HG03565 (cell line): ENCODE results near the gene CCDC3.
"Not testable (repeated sequence)": the region's sequence is repeated elsewhere in the genome, so short reads cannot be mapped to it uniquely, and the experiment has no call there.

Source experiments
- ATAC-seq: cut with Tn5 transposase; IDR thresholded peaks from one replicate; pipeline ENCODE4 v1.9.1; 2021; ENCODE audit warnings: mild to moderate bottlenecking, moderate library complexity; ENCODE audit not compliant: unreplicated experiment

Gene CCDC3

DNA sequence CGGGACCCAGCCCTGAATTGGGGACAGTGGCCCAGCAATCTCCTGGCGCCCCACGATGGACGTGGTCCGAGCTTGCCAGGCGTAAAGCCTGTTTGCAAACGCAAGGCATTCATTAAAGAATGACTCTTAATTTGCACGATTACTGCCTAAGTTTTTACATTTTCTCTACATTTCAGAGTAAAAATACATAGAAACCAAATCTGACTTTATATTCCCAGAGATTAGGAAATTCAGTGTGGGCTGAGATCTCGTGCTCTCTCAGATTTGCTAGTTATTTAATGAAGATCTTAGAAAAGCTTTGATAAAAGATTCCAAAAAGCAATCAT, 337 bp upstream of the CCDC3 start:
- ATAC-seq, result no peak

DNA sequence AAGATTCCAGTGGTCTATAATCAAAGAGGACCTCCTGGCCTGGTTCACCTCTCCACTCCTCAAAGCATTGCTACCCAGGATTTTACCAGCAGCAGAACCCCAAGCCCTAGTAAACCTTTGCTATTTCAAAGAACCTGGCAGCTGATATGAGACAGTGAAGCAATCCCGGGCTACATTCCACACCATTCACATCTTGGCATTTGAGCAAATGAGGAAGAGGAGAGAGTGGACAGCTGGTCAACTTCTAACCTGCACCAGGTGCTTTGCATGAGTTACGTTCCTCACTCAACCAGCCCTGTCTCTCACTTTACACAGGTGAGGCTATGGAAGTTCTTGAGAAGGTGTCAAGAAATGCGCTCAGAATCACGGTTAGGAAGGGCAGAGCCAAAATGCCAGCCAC, 1.1 kb downstream of the CCDC3 start:
- ATAC-seq, result no peak

DNA sequence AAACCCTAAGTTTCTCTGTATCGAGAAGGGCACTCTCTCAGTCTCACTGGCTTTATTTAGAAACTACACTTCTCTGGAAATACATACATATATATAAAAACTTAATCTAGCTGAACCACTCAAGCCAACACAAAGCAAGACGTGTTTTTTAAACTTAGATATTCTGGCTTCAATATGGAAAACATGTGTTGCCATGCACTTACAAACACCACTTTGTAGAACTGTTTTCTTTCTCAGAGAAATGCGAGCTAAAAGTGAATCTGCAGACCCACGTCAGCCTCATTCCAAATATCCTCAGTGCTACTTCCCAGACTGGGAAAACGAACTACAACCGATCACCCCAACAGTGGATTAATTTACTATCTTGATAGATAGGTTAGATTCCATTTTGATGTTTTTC, 1.7 kb downstream of the CCDC3 start:
- no peak for ATAC-seq

DNA sequence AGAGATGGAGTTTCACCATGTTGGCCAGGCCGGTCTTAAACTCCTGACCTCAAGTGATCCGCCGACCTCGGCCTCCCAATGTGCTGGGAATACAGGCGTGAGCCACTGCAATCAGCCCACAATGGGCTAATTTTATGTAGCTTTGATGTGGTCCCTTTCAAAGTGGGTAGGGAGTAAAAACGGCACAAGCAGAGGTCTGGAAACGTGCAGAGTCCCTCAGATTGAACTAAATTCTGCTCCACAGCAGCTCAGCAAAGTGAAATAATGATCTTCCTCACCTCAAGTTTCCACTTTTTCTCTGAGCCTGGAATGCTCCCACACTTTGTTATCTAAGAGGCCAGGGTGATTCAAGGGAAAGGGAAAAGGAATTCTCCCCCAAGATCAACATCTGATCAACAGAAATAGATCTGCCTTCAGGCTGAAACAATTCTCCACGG, 6.1 kb downstream of the CCDC3 start:
- no peak for ATAC-seq

DNA sequence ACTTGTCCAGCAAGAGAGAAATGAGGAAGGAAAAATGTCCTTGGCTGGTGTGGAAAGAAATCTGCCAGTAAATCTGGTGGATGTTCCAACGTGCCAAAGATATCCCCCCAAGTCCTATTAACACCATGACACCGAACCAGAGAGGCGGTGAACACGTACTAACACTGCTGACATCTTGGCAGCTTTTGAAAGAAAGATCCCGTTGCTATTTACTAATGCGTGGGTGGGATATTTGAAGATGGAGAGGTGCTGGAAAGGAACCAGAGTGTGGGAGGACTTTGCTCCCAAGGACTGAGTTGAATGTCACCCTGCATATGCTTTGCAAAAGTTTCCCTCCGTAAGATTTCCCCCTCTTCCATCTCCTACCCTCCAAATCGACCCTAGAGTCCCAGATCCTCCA, 7.9 kb downstream of the CCDC3 start:
- ATAC-seq, result no peak

DNA sequence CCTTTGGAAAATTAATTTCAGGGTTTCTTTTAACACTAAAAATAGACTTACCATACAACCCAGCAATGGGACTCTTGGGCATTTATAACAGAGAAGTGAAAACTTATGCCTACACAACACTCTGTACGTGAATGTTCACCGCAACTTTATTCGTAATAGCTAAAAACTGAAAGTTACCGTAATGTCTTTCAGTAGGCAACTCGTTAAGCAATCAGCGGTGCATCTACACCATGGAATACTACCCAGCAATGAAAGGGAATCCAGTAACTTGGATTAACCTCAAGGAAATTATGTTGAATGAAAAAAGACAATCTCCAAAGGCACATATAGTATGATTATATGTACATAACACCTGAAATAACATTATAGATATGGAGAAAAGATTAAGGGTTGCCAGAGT, 16.2 kb downstream of the CCDC3 start:
- ATAC-seq, result no peak

DNA sequence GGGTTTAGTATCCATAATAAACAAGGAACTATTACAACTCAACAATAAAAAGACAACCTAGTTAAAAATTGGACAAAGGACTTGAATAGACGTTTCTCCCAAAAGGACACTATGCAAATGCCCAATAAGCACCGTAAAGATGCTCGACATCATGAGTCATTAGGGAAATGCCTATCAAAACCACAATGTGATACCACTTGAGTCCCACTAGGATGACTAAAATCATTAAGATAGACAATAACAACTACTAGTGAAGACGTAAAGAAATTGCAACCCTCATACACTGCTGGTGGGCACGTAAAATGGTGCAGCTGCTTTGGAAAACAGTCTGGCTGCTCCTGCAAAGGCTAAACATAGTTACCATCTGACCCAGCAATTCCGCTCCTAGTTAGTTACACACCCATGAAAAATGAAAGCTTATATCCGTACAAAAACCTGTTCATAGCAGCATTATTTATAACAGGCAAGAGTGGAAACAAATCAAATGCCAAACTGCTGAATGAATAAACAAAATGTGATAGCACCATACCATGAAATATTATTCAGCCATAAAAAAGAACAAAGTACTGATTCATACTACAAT, 17.3 kb downstream of the CCDC3 start:
- no peak for ATAC-seq

DNA sequence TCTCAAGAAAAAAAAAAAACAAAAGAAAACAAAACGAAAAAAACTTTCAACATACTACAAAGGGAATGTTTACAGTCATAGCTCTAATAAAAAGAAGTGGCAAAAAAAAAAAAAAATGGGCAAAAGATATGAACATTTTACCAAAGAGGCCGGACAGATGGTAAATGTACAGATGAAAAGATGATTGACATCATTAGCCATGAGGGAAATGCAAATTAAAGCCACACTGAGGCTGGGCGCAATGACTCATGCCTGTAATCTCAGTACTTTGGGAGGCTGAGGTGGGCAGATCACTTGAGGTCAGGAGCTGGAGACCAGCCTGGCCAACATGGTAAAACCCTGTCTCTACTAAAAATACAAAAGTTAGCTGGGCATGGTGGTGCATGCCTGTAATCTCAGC, 17.9 kb downstream of the CCDC3 start:
- not testable (repeated sequence) for ATAC-seq

DNA sequence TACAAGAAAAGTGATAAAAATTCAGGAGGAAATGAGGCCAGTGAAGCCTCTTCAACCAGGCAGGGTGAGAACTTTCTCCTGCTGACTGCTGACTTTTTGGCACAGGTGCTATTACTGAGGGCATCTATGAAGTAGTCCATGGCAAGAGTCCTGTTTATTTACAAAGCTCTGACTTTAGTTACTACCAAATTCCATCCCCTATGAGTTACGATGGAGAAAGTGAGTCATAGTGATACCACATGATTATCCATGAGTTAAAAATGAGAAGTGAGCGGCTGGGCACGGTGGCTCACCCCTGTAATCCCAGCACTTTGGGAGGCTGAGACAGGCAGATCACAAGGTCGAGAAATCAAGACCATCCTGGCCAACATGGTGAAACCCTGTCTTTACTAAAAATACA, 19.9 kb downstream of the CCDC3 start:
- ATAC-seq, result no peak

DNA sequence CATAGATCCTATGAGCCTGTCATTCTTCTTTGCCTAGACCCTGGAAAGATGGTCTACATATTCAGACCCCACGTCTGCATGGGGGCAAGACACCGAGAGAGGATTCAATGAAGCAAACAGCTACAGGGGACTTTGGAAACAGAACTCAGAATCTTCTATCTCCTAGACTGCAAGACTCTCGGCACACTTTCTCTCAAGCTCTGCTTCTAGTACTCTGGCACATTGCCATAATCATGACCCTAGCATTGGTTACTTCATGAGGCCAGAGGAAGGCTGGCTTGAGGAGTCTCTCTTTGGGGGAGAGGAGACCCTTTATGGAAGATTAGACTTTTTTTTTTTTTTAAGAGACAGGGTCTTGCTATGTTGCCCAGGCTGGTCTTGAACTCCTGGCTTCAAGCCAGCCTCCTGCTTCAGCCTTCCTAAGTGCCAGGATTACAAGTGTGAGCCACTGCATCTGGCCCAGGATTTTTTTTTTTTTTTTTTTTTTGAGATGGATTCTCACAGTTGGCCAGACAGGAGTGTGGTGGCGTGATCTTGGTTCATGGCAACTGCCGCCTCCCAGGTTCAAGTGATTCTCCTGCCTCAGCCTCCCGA, 20.7 kb downstream of the CCDC3 start:
- ATAC-seq, result no peak

DNA sequence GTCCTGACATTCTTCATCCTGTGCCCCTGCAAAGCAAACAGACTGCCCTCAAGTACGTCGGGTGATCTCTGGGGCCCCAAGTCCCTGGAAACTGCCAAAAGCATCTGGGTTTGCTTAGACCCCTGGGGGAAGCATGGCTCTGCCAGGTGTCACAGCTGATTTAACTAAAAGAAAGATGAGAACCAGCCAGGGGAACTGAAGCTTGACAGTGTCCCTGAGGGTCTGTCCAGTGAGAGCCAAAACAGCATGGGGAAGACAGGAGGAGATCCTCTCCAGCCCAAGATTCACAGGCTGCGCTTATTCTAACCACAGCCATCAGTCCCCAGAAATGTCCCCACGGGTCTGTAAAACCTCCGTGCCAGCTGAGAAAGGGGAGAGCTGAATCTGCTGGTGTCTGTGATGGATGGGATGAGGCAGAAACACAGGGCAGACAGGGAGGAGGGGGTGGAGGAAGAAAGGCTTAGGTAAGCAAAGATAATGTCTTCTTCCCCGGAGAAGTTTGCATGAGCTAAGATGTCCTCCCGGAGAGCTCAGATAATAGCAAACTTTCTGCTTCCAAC, 21.3 kb downstream of the CCDC3 start:
- ATAC-seq, result no peak

DNA sequence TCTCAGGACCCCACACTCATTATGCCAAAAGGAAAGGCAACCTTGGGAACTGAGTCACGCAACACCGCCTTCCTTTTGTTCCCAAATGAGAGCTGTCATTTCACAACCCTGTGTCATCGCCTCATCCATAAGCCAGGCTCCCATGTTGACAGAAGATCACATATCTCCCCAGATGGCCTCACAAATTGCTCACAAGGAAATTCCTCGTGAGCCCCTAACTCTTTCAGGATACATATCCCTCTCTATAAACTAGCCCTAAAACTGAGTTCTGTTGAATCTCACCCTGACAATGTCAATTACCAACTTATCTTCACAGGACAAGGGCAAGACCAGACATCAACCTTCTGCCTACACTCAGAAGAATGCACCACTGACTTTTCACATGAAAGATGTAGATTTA, 22.6 kb downstream of the CCDC3 start:
- ATAC-seq, result no peak

DNA sequence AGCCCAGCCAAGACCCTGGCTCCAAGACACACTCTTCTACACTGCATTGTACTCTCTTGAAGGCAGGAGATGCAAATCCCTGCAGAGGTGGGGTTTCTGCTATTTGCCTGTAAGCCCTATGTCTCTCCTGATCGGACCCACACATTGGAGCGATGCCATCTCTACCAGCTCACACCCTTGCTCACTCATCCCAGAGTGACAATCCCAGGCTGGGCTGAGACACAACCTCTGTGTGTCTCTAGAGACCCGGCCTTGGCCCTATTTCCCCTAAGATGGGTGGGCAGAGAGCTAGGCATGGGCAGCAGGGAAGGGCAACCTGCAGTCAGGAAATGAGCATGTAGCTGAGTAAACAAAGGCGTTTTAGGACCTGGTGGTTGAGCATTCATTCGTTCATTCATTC, 25.6 kb downstream of the CCDC3 start:
- ATAC-seq, result no peak

DNA sequence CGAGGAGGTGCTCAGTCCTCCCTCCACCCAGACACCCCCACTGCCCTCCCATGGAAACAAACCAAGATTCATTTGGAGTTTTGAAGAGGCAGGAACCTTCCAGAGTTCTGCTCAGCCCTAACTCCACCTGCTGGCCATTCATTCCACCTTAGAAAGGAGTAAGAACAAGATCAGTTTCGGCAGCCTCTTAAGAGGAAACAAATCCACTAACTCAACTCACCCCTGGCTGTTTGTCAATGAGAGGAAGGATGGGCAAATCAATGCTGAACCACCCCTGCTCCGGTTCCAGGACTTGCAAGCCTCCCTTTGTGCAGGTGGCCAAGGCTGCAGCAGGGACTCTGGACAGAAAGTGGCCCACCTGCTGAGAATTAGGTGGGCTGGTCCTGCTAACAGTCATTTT, 26.2 kb downstream of the CCDC3 start:
- no peak for ATAC-seq

DNA sequence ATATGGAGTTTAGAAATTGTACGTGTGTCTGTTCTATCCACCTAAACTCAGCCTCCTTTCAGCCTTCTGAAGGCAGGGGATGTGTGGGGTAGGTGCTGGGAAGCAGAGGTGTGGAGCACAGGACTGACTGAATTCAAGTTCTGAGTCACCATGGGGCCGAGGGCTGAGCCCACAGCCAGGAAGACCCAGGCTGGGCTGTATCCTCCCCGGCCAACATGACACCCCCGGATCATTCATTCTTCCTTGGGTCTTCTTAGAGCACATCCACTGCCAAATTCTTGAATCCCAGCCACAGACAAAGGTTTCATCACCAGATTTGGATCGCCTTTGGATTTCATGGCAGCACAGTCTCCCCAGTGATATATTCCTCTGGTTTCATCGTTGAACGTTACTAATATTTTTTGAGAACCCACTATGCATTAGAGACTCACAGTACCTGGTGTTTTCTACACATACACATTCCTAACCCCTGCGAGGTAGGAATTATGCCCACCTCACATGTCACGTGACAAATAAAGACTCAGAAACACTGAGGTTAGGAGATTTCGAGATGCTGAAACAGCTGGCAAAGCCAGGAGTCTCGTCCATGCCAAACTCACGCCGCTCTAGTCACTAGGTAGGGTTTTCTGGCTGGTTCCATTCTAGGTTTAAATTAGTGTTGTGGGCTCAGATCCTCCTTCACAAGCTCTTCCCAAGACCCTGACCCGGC, 26.9 kb downstream of the CCDC3 start:
- ATAC-seq, result no peak

DNA sequence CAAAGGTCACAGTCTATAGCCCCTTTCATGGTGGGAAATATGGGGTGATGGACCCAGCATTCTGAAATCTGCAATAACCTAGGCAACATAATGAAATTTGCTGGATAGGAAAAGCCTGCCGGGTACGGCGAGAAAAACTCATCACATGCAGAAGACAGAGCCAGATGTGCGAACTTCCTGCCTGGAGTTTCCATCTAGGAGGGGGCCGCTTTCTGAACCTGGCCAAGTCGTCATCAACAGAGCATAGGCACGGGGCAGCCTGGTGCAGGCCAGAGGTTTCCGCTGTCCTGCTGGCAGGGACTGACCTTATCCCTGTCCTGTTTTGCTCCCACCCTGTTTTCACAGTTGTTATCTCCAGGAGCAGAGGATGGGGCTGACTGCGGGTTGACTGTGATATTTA, 27.4 kb downstream of the CCDC3 start:
- no peak for ATAC-seq

DNA sequence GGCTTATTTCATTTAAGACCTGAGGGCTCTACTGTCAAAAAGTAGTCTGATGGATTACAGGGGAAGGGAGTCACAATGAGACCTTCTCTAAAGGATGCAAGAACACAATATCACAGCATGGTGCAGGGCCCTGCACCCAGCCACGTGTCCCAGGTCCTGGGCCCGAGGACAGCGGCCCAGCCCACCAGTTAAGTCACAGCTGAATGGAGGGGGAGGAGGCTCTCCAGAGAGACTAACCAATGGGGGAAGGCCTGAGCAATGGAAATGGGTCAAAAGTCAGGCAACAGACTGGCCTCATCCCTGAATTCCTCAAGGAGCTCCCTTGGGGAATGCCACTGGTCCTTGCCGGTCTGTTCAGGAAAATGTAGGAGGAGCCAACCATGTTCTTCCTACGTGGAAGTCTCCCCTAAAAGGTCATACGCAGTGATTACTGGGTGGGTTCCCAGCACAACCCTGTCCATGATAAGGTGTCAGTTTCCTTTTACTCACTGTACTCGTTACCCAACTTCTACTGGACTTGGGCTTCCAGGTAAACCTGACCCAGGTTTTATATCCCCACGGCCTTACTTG, 28.3 kb downstream of the CCDC3 start:
- no peak for ATAC-seq

DNA sequence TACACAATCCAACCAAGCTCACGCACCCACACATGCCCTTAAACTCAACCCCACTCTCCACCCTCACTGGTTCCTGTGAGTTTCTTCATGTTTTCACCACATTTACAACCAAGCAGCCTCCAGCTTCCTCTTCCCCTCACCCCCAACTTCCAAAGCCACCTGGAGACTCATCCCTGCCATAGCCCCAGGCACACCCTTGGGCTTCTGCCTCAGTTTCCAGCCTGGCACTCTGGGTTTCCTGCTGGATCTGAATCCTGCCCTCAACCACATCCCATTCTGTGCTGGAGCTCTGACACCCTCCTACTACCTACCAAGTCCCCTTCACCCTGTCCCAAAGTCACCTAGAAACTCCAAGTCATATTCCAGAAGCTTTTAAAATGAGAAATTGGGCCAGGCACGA, 29.4 kb downstream of the CCDC3 start:
- no peak for ATAC-seq

DNA sequence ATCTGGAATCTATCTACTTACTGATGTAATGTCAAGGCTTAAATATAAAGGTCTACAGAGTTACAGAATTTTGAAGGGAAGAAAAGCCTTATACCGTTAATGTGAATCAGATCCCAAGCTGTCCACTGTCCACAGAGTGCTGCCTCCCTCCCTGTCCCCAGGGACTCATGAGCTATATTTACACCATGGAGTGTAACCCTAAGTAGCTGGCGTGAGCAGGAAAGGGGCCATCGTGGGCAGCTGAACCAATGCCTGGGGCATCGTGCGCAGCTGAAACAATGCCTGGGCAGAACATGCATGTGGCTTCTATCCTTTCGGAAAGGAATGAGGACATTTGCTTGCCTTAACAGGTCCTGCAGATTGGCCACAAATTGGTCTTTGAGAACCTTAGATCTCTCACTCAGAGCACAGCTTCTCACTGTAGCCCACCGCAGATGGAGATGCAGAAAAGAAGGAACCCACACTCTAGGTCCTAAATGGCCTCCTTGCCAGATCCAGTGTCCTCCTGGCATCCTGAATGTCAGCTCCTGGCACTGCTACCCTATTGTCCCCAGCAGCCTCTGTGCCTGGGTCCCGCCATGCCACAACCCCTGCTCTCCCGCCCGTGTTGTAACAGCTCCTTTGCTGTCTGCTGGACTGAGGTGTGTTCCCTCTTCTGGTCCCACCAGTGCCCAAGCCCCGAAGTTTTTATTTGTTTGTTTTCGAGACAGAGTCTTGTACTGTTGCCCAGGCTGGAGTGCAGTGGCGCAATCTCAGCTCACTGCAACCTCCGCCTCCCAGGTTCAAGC, 30.3 kb downstream of the CCDC3 start:
- no peak for ATAC-seq

DNA sequence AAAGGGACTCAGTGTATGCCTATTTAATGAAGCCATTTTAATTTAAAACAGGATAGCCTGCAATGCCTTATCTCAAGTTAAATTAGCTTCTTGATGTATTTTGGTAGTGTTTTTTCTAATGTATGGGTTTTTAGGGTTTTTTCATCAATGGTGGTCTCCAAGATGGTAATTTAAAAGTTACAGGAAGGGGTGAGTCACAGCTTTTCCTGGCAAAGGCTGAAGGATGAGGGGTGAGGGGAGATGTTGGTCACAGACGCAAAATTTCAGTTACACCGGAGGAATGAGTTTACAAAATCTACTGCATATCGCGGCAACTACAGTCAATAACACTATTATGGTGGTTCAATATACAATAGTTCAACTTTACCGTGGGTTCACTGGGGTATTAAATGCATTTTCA, 31.6 kb downstream of the CCDC3 start:
- ATAC-seq, result no peak

DNA sequence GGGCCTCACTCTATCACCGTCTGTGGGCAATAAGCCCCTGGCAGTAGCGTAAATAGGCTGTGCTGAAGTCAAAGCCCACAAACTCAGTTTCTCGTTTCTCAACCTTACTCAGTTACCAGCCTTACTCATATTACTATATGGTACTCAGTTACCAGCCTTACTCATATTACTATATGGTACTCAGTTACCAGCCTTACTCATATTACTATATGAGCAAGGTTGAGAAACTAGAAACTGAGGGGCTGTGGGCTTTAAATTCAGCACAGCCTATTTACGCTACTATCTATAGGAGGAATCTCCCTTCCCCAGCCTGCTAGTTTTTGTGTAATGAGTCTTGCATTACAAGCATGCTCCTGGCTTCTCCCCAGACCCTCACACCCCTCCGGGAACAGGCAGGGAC, 35.4 kb downstream of the CCDC3 start:
- no peak for ATAC-seq
